ENCODE data around the gene KDM1B.

DNA sequence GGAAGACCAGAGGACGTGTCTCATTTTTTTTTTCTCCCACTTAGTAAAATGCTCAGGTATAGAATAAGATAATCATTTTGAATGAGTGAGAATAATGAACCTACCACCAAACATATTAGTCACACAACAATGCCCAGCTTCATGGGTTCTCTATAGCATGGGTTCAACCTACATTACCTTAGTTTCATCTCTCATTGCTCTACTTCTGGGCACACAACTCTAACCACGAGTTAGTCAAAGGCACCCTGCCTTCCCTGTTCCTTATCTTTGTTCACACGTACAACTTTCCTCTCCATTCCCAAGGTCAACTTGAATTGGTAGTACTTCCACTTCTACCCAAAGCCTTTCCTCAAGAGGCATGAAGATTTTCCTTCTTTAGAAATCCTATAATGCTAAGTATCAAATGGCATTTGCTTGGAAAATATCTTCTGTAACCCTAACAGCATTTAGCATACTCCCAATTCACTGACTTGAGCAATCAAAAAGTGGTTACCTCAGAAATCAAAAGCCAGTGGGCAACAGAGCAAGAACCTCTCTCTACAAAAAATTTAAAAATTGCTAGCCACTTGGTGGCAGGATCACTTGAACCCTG, 88.2 kb downstream of the KDM1B start:
- no peak for TF ChIP-seq CTCF (IDR thresholded peaks at IDR 0.05; ENCODE audit: extremely low read depth in 1 of 2, insufficient read depth in 1 of 2, low read depth in 1 of 2, low read length in 2 of 2)
- TF ChIP-seq POLR2A (IDR thresholded peaks at IDR 0.05; ENCODE audit: low read depth, low read length), result no peak
- no peak for TF ChIP-seq EZH2 (IDR thresholded peaks at IDR 0.05; ENCODE audit: borderline replicate concordance, low read depth, low read length, severe bottlenecking)
- TF ChIP-seq, protein P1, sequence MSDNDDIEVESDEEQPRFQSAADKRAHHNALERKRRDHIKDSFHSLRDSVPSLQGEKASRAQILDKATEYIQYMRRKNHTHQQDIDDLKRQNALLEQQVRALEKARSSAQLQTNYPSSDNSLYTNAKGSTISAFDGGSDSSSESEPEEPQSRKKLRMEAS (IDR thresholded peaks at IDR 0.05; ENCODE audit: insufficient read depth, insufficient read length), result no peak
- no peak for TF ChIP-seq MYC (IDR thresholded peaks at IDR 0.05; ENCODE audit: low read depth, low read length)
- TF ChIP-seq POLR2AphosphoS5 (IDR thresholded peaks at IDR 0.05; ENCODE audit: insufficient read depth, low read depth, low read length), result no peak
- TF ChIP-seq JUN (IDR thresholded peaks at IDR 0.05; ENCODE audit: borderline replicate concordance, insufficient read depth, insufficient read length, low read depth), result no peak
